Measurements from ENCODE around the gene PRAF2.

Gene PRAF2

GRCh38 chrX:49053223-49054072, 20.4 kb downstream of the PRAF2 start:
- Histone ChIP-seq H3K27me3 (replicated peaks) (no peaks in the 10 kb centered on the region), H3K36me3 (replicated peaks) (no peaks in the 10 kb centered on the region), H3K27ac (no peak overlapping the region), H3K4me3 (ENCODE audit: low read depth, low read length) (peak overlapping the region; percentile 53)
- no peak for TF ChIP-seq CTCF (IDR thresholded peaks at IDR 0.05; ENCODE audit: low read depth, low read length, missing control alignments)
- in situ Hi-C loops (cut with HindIII; ENCODE audit: low pct_ligation_motif_present, low sequenced_read_pairs), result no loop called here
- peak; percentile 35 for DNase-seq

GRCh38 chrX:49043987-49044281, 29.9 kb downstream of the PRAF2 start:
- Histone ChIP-seq H3K36me3 (replicated peaks) (peaks cover 7% of the 10 kb centered on the region), H3K27me3 (replicated peaks) (no peaks in the 10 kb centered on the region), H3K27ac (no peak overlapping the region), H3K4me3 (ENCODE audit: low read depth, low read length) (peak overlapping the region; percentile 34)
- no peak for TF ChIP-seq CTCF (IDR thresholded peaks at IDR 0.05; ENCODE audit: low read depth, low read length, missing control alignments)
- in situ Hi-C loops (cut with HindIII; ENCODE audit: low pct_ligation_motif_present, low sequenced_read_pairs), result no loop called here
- DNase-seq, result no peak

- DNase-seq, result peak; percentile 98
- in situ Hi-C loops (cut with HindIII; ENCODE audit: low pct_ligation_motif_present, low sequenced_read_pairs), result no loop called here
- peak; percentile 67 for TF ChIP-seq CTCF (IDR thresholded peaks at IDR 0.05; ENCODE audit: low read depth, low read length, missing control alignments)
- peaks cover 12% of the 10 kb centered on the region for H3K36me3 ChIP-seq (replicated peaks)
- peak within 1 kb of the TSS; percentile 70 for H3K4me3 ChIP-seq (ENCODE audit: low read depth, low read length)
- peak within 1 kb of the TSS; percentile 95 for H3K27ac ChIP-seq
- no peaks in the 10 kb centered on the region for H3K27me3 ChIP-seq (replicated peaks)
These were observed 30.4 kb downstream of the PRAF2 start, which contains the start of gene TFE3 for GRCh38 chrX:49043220-49043986. Gene TFE3, minus strand, starts transcription at chrX:49043357. Its CDS starts 131 bp downstream, at chrX:49043226.

GRCh38 chrX:49042581-49043219, 31.1 kb downstream of the PRAF2 start:
- TF ChIP-seq CTCF (IDR thresholded peaks at IDR 0.05; ENCODE audit: low read depth, low read length, missing control alignments), result no peak
- Histone ChIP-seq H3K27me3 (replicated peaks) (no peaks in the 10 kb centered on the region), H3K27ac (peak overlapping the region; percentile 95), H3K4me3 (ENCODE audit: low read depth, low read length) (peak overlapping the region; percentile 70), H3K36me3 (replicated peaks) (peaks cover 17% of the 10 kb centered on the region)
- no peak for DNase-seq
- in situ Hi-C loops (cut with HindIII; ENCODE audit: low pct_ligation_motif_present, low sequenced_read_pairs), result no loop called here

GRCh38 chrX:49041744-49042580, 31.8 kb downstream of the PRAF2 start:
- Histone ChIP-seq H3K36me3 (replicated peaks) (peaks cover 22% of the 10 kb centered on the region), H3K27ac (peak overlapping the region; percentile 95), H3K4me3 (ENCODE audit: low read depth, low read length) (peak overlapping the region; percentile 70), H3K27me3 (replicated peaks) (no peaks in the 10 kb centered on the region)
- in situ Hi-C loops (cut with HindIII; ENCODE audit: low pct_ligation_motif_present, low sequenced_read_pairs), result no loop called here
- no peak for TF ChIP-seq CTCF (IDR thresholded peaks at IDR 0.05; ENCODE audit: low read depth, low read length, missing control alignments)
- DNase-seq, result peak; percentile 39

Measured in brain microvascular endothelial cell (primary cell).